HepG2 (cell line): ENCODE measurements around the gene PLA2G2A. TPM values are rescaled to one million over a fixed set of nuclear protein-coding genes. Genes with fewer than 3 reads are reported as not detected.

Experiments
- CHD2 ChIP-seq: IDR thresholded peaks from 2 replicates; pipeline ENCODE4 v1.6.1; 2011; ENCODE audit warnings: low read depth, low read length, improper control_type of control experiment
- NCOA5 ChIP-seq: sonication (generic); formaldehyde crosslinking; IDR thresholded peaks from 2 replicates; pipeline ENCODE4 v1.4.0; 2020; ENCODE audit warnings: missing genetic modification reagents
- NFE2L2 ChIP-seq: fragments of 150-350 bp; IDR thresholded peaks from 2 replicates; pipeline ENCODE4 v1.6.1; 2014; ENCODE audit warnings: low read length
- NR2F1 ChIP-seq, 2 experiments: fragments of 450-650 bp in 1 of 2; formaldehyde crosslinking in 1 of 2; IDR thresholded peaks; 2 replicates each; pipeline versions ENCODE4 v1.5.0 to v1.6.1; 2016 to 2020; ENCODE audit warnings: mild to moderate bottlenecking in 1 of 2, missing compliant biosample characterization in 1 of 2, missing genetic modification reagents in 1 of 2, moderate library complexity in 1 of 2
- NRL ChIP-seq: sonication (generic); formaldehyde crosslinking; IDR thresholded peaks from 2 replicates; pipeline ENCODE4 v1.5.0; 2020; ENCODE audit warnings: missing genetic modification reagents, mild to moderate bottlenecking, moderate library complexity, borderline replicate concordance
- U2AF1 ChIP-seq: fragments of 200-400 bp; formaldehyde crosslinking; optimal IDR thresholded peaks from 2 replicates; pipeline ENCODE3; 2017; ENCODE audit warnings: mild to moderate bottlenecking, low read depth, low read length
- ZNF354B ChIP-seq: sonication (generic); formaldehyde crosslinking; IDR thresholded peaks from 2 replicates; pipeline ENCODE4 v1.8.0; 2022; ENCODE audit warnings: mild to moderate bottlenecking, missing genetic modification reagents
- ZNF367 ChIP-seq: sonication (generic); formaldehyde crosslinking; IDR thresholded peaks from 2 replicates; pipeline ENCODE4 v1.4.0; 2020; ENCODE audit warnings: missing genetic modification reagents, borderline replicate concordance
- ZNF616 ChIP-seq: sonication (generic); formaldehyde crosslinking; IDR thresholded peaks from 2 replicates; pipeline ENCODE4 v1.5.0; 2020; ENCODE audit warnings: low read depth, mild to moderate bottlenecking, missing genetic modification reagents
- polyA plus RNA-seq, 8 experiments: library from polyadenylated mRNA; depleted of rRNA in 3 of 8; stranded (reverse) in 7 of 8; unstranded in 1 of 8; fragments of >200 nt; fragmentation: Illumina TruSeq in 4 of 8; extraction: Trizol in 4 of 8; gene quantifications; 2 replicates each; pipeline versions ENCODE4 v1.2.1 to v1.2.3, GENCODE V29; 2011 to 2016; ENCODE audit warnings: low read depth in 4 of 8, missing spikeins in 1 of 8, mixed read lengths in 1 of 8; ENCODE audit not compliant: insufficient read depth in 1 of 8
- total RNA-seq, 5 experiments: library from RNA; depleted of rRNA; stranded (reverse); fragments of >200 nt; fragmentation: Illumina TruSeq; extraction: Trizol; gene quantifications; 2 replicates each; pipeline ENCODE4 v1.2.3, GENCODE V29; 2016; ENCODE audit warnings: low read depth in 1 of 5
- TF ChIP-seq, protein P1 (sequence below), 2 experiments: fragments of 450-650 bp in 1 of 2; sonication (generic) in 1 of 2; formaldehyde crosslinking in 1 of 2; IDR thresholded peaks; 2 replicates each; pipeline versions ENCODE4 v1.6.1 to v1.8.0; 2016 to 2022; ENCODE audit warnings: antibody characterized with exemption in 1 of 2, mild to moderate bottlenecking in 1 of 2, missing genetic modification reagents in 1 of 2
- TF ChIP-seq, protein P2 (sequence below), 2 experiments: fragments of 450-650 bp in 1 of 2; sonication (generic) in 1 of 2; formaldehyde crosslinking; IDR thresholded peaks; 2 replicates each; pipeline versions ENCODE4 v1.5.0 to v1.8.0; 2020 to 2022; ENCODE audit warnings: mild to moderate bottlenecking in 1 of 2, missing genetic modification reagents in 1 of 2
- TF ChIP-seq, protein P3 (sequence below): sonication (generic); formaldehyde crosslinking; IDR thresholded peaks from 2 replicates; pipeline ENCODE4 v1.4.0; 2020; ENCODE audit warnings: mild to moderate bottlenecking, missing genetic modification reagents

The PLA2G2A gene
- total and polyA plus RNA-seq, 2 of the 13 experiments (the other 11 are each of a cell fraction or from before 2014, with no cell fraction given) = 0.35 to 30.3 TPM

DNA sequence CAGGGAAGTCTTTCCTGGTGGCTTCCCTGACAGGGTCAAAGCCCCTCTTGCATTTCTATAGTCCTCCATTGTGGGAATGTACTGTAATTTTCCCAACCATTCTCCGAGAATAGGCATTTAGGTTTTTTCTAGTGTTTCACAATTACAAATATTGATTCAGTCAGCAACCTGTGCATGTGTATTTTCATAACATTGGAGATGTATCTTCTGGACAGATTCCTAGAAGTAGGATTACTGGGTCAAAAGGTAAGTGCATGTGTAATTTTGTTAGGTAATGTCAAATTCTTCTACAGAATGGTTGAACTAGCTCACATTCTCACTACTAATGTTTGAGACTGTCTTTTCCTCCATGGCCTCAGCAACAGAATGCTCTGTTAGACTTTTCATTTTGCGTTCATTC lies 8.3 kb upstream of the PLA2G2A start (continued):
- TF ChIP-seq, protein P1, sequence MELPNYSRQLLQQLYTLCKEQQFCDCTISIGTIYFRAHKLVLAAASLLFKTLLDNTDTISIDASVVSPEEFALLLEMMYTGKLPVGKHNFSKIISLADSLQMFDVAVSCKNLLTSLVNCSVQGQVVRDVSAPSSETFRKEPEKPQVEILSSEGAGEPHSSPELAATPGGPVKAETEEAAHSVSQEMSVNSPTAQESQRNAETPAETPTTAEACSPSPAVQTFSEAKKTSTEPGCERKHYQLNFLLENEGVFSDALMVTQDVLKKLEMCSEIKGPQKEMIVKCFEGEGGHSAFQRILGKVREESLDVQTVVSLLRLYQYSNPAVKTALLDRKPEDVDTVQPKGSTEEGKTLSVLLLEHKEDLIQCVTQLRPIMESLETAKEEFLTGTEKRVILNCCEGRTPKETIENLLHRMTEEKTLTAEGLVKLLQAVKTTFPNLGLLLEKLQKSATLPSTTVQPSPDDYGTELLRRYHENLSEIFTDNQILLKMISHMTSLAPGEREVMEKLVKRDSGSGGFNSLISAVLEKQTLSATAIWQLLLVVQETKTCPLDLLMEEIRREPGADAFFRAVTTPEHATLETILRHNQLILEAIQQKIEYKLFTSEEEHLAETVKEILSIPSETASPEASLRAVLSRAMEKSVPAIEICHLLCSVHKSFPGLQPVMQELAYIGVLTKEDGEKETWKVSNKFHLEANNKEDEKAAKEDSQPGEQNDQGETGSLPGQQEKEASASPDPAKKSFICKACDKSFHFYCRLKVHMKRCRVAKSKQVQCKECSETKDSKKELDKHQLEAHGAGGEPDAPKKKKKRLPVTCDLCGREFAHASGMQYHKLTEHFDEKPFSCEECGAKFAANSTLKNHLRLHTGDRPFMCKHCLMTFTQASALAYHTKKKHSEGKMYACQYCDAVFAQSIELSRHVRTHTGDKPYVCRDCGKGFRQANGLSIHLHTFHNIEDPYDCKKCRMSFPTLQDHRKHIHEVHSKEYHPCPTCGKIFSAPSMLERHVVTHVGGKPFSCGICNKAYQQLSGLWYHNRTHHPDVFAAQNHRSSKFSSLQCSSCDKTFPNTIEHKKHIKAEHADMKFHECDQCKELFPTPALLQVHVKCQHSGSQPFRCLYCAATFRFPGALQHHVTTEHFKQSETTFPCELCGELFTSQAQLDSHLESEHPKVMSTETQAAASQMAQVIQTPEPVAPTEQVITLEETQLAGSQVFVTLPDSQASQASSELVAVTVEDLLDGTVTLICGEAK (IDR thresholded peaks at IDR 0.05) = no peak
- TF ChIP-seq, protein P1 (CRISPR knock-in tag; IDR thresholded peaks at IDR 0.05) = no peak
- TF ChIP-seq, protein P2, sequence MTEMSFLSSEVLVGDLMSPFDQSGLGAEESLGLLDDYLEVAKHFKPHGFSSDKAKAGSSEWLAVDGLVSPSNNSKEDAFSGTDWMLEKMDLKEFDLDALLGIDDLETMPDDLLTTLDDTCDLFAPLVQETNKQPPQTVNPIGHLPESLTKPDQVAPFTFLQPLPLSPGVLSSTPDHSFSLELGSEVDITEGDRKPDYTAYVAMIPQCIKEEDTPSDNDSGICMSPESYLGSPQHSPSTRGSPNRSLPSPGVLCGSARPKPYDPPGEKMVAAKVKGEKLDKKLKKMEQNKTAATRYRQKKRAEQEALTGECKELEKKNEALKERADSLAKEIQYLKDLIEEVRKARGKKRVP (CRISPR knock-in tag; IDR thresholded peaks at IDR 0.05) = peak in 1 of 2 experiments; percentile 76; a peak in 2 of 4 replicates
- no peak for TF ChIP-seq NRL
- peak; percentile 76 to 85; a peak in 3 of 4 replicates for TF ChIP-seq NR2F1 (CRISPR knock-in tag; IDR thresholded peaks at IDR 0.05)
- TF ChIP-seq NFE2L2 = no peak
- no peak for TF ChIP-seq NCOA5 (CRISPR knock-in tag)
- TF ChIP-seq CHD2 = no peak
- TF ChIP-seq, protein P3, sequence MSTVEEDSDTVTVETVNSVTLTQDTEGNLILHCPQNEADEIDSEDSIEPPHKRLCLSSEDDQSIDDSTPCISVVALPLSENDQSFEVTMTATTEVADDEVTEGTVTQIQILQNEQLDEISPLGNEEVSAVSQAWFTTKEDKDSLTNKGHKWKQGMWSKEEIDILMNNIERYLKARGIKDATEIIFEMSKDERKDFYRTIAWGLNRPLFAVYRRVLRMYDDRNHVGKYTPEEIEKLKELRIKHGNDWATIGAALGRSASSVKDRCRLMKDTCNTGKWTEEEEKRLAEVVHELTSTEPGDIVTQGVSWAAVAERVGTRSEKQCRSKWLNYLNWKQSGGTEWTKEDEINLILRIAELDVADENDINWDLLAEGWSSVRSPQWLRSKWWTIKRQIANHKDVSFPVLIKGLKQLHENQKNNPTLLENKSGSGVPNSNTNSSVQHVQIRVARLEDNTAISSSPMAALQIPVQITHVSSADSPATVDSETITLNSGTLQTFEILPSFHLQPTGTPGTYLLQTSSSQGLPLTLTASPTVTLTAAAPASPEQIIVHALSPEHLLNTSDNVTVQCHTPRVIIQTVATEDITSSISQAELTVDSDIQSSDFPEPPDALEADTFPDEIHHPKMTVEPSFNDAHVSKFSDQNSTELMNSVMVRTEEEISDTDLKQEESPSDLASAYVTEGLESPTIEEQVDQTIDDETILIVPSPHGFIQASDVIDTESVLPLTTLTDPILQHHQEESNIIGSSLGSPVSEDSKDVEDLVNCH (CRISPR knock-in tag) = no peak
- no peak for TF ChIP-seq ZNF367 (CRISPR knock-in tag)
- TF ChIP-seq U2AF1 = no peak
- no peak for TF ChIP-seq ZNF616 (CRISPR knock-in tag)
- TF ChIP-seq ZNF354B (CRISPR knock-in tag) = no peak
